CD8-positive, alpha-beta memory T cell (primary cell): ENCODE data around the gene SCARB1. TPM values are rescaled to one million over a fixed set of nuclear protein-coding genes. Genes with fewer than 3 reads are reported as not detected.

Experiments
- CTCF ChIA-PET: fragments of 350-600 bp; sonication (Branson Sonifier 250); formaldehyde crosslinking; loops from one replicate; lab custom pipeline; 2021; ENCODE audit warnings: antibody characterized with exemption; lab: Charles Lee
- POLR2A ChIA-PET: fragments of 350-600 bp; sonication (Branson Sonifier 250); formaldehyde crosslinking; loops from one replicate; lab custom pipeline; 2021; ENCODE audit warnings: antibody characterized with exemption; lab: Charles Lee
- DNase-seq, 5 donors: peaks; one replicate each; pipeline versions ENCODE4 v3.0.0 to v3.0.0-alpha.2; 2020 to 2022; ENCODE audit warnings: mixed read lengths in 1 of 5
- H3K27ac ChIP-seq: one replicate; pipeline ENCODE4 v1.7.0; 2013; ENCODE audit warnings: low read depth, mild to moderate bottlenecking, low read length, moderate library complexity
- H3K27me3 ChIP-seq: 2 replicates; pipeline ENCODE4 v1.7.0; 2013; ENCODE audit warnings: low read length, mild to moderate bottlenecking; ENCODE audit not compliant: insufficient read depth, poor library complexity, severe bottlenecking
- H3K36me3 ChIP-seq: 2 replicates; pipeline ENCODE4 v1.7.0; 2013; ENCODE audit warnings: mild to moderate bottlenecking, low read length, moderate library complexity; ENCODE audit not compliant: insufficient read depth
- H3K4me1 ChIP-seq: 2 replicates; pipeline ENCODE4 v1.7.0; 2013; ENCODE audit warnings: mild to moderate bottlenecking, low read length, moderate library complexity; ENCODE audit not compliant: insufficient read depth
- H3K4me3 ChIP-seq: 2 replicates; pipeline ENCODE4 v1.7.0; 2013; ENCODE audit warnings: mild to moderate bottlenecking, low read length
- H3K9me3 ChIP-seq: 2 replicates; pipeline ENCODE4 v1.7.0; 2013; ENCODE audit warnings: mild to moderate bottlenecking, low read length
- H3K27ac Mint-ChIP-seq, 8 donors: one replicate each; pipeline ENCODE4 v1.8.0; 2020 to 2021; ENCODE audit warnings: mixed read lengths in 8 of 8, mild to moderate bottlenecking in 6 of 8, inconsistent platforms in 3 of 8, moderate library complexity in 3 of 8
- H3K27me3 Mint-ChIP-seq, 2 donors: one replicate each; pipeline ENCODE4 v1.8.0; 2020 to 2021; ENCODE audit warnings: mixed read lengths in 2 of 2, mild to moderate bottlenecking in 1 of 2, moderate library complexity in 1 of 2
- H3K36me3 Mint-ChIP-seq, 3 donors: one replicate each; pipeline ENCODE4 v1.8.0; 2020 to 2021; ENCODE audit warnings: mixed read lengths in 3 of 3, inconsistent platforms in 1 of 3, mild to moderate bottlenecking in 1 of 3
- H3K4me1 Mint-ChIP-seq, 3 donors: one replicate each; pipeline ENCODE4 v1.8.0; 2020 to 2021; ENCODE audit warnings: mixed read lengths in 3 of 3, inconsistent platforms in 1 of 3, mild to moderate bottlenecking in 1 of 3
- H3K4me3 Mint-ChIP-seq, 7 donors: one replicate each; pipeline ENCODE4 v1.8.0; 2020 to 2021; ENCODE audit warnings: mixed read lengths in 7 of 7, mild to moderate bottlenecking in 6 of 7, moderate library complexity in 4 of 7, inconsistent platforms in 2 of 7
- H3K9me3 Mint-ChIP-seq, 5 donors: one replicate each; pipeline ENCODE4 v1.8.0; 2020 to 2022; ENCODE audit warnings: mixed read lengths in 5 of 5, mild to moderate bottlenecking in 3 of 5, moderate library complexity in 2 of 5, inconsistent platforms in 1 of 5
- polyA plus RNA-seq: library from polyadenylated mRNA; unstranded; fragments of 300-500 nt; fragmentation: Illumina TruSeq; gene quantifications from one replicate; pipeline ENCODE4 v1.2.3, GENCODE V29; 2021
- total RNA-seq, 2 experiments: library from RNA; stranded (reverse); gene quantifications; one replicate each; pipeline ENCODE4 v1.2.3, GENCODE V29; 2021

Gene SCARB1
- total and polyA plus RNA-seq, 3 experiments from 2014 or later = 3.6 to 21.6 (median 20.4) TPM

DNA sequence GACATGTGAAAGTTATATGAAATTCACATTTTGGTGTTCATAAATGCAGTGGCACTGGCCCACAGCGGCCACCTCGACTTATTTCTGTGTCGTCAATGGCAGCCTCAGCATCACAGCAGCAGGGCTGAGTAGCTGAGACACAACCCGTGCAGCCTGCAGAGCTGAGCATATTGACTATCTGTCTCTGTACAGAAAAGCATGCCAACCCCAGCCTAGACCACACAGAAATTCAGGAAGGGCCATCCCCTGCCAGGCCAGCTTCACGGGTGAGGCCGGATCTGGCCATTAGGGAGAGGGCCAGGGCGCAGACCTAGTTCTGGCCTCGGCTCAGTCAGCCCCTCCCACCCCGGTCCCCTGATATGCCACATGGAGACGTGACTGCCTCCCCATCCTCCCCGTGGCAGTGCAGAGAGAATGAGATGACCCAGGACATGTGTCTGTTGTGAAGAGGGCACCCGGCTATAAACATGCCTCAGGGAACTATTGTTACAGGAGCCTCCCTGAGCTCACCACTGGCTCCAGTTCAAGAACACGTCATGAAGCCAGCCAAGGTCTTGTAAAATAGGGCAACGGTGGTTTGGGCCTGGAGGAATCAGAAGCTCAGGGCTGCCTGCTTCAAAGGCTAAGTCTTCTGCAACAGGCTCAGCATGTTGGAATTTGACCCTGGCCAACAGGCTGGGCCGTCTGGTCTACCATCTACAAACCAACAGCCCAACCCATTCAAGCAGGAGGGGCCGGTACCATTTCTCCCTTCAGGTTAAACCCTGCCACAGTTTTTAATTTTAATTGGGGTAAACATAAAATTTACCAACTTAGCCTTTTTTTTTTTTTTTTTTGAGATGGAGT lies 25.5 kb downstream of the SCARB1 start:
- no peaks in the 10 kb centered on the region for H3K9me3 ChIP-seq
- Mint-ChIP-seq H3K4me3 (no peak overlapping the region), H3K9me3 (no peaks in the 10 kb centered on the region), H3K27me3 (peaks cover 0 to 3% of the 10 kb centered on the region in 2 donors), H3K36me3 (peaks cover 0 to 1% (median 0%) of the 10 kb centered on the region in 3 donors), H3K27ac (no peak overlapping the region), H3K4me1 (no peaks in the 10 kb centered on the region)
- no peaks in the 10 kb centered on the region for H3K4me1 ChIP-seq
- no peak overlapping the region for H3K27ac ChIP-seq
- H3K36me3 ChIP-seq = no peaks in the 10 kb centered on the region
- POLR2A ChIA-PET = no interaction called here
- CTCF ChIA-PET = no interaction called here
- no peak overlapping the region for H3K4me3 ChIP-seq
- DNase-seq = no peak
- H3K27me3 ChIP-seq = no peaks in the 10 kb centered on the region

DNA sequence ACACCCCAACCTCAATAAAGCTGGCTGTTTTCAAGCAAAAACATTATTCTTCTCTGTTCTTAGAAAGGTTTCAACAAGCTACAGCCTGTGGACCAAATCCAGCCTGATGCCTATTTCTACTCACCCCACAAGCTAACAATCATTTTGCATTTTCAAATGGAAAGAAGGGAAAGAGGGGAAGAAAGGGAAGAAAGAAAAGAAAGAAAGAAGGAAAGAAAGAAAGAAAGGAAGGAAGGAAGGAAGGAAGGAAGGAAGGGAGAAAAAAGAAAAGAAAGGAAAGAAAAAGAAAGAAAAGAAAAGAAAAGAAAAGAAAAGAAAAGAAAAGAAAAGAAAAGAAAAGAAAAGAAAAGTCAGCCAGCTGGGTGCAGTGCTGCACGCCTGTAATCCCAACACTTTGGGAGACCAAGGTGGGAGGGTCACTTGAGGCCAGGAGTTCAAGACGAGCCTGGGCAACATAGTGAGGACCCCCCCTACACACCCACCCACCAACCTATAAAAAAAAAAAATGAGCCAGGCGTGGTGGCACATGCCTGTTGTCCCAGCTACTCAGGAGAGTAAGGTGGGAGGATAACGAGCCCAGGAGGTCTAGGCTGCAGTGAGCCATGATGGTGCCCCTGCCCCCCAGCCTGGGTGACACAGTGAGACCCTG lies 26.3 kb downstream of the SCARB1 start:
- Histone ChIP-seq H3K4me1 (no peaks in the 10 kb centered on the region), H3K4me3 (no peak overlapping the region), H3K27ac (no peak overlapping the region), H3K27me3 (no peaks in the 10 kb centered on the region), H3K9me3 (no peaks in the 10 kb centered on the region), H3K36me3 (no peaks in the 10 kb centered on the region)
- ChIA-PET CTCF (no interaction called here), POLR2A (no interaction called here)
- DNase-seq = no peak
- Mint-ChIP-seq H3K36me3 (peaks cover 0 to 1% (median 0%) of the 10 kb centered on the region in 3 donors), H3K9me3 (no peaks in the 10 kb centered on the region), H3K4me1 (no peaks in the 10 kb centered on the region), H3K27ac (no peak overlapping the region), H3K27me3 (peaks cover 0 to 3% of the 10 kb centered on the region in 2 donors), H3K4me3 (no peak overlapping the region)

- H3K4me1 Mint-ChIP-seq = no peaks in the 10 kb centered on the region
- H3K36me3 Mint-ChIP-seq = peaks cover 0 to 1% (median 0%) of the 10 kb centered on the region in 3 donors
- Histone ChIP-seq H3K4me3 (no peak overlapping the region), H3K27ac (no peak overlapping the region), H3K9me3 (no peaks in the 10 kb centered on the region), H3K4me1 (no peaks in the 10 kb centered on the region), H3K36me3 (no peaks in the 10 kb centered on the region), H3K27me3 (no peaks in the 10 kb centered on the region)
- peaks cover 0 to 3% of the 10 kb centered on the region in 2 donors for H3K27me3 Mint-ChIP-seq
- H3K27ac Mint-ChIP-seq = no peak overlapping the region
- no peaks in the 10 kb centered on the region for H3K9me3 Mint-ChIP-seq
- POLR2A ChIA-PET = no interaction called here
- no peak overlapping the region for H3K4me3 Mint-ChIP-seq
- no peak for DNase-seq
- CTCF ChIA-PET = no interaction called here
Measured at GRCh38 chr12:124836759-124837158, 26.9 kb downstream of the SCARB1 start.

GRCh38 chr12:124835656-124836410 lies 27.8 kb downstream of the SCARB1 start:
- ChIA-PET POLR2A (no interaction called here), CTCF (no interaction called here)
- Mint-ChIP-seq H3K27me3 (peaks cover 0 to 3% of the 10 kb centered on the region in 2 donors), H3K4me3 (no peak overlapping the region), H3K9me3 (no peaks in the 10 kb centered on the region), H3K4me1 (no peaks in the 10 kb centered on the region), H3K36me3 (peaks cover 0 to 1% (median 0%) of the 10 kb centered on the region in 3 donors), H3K27ac (peak overlapping the region in 1 of 8 donors; percentile 35)
- no peaks in the 10 kb centered on the region for H3K9me3 ChIP-seq
- H3K27me3 ChIP-seq = no peaks in the 10 kb centered on the region
- no peak for DNase-seq
- H3K36me3 ChIP-seq = no peaks in the 10 kb centered on the region
- no peak overlapping the region for H3K27ac ChIP-seq
- no peaks in the 10 kb centered on the region for H3K4me1 ChIP-seq
- no peak overlapping the region for H3K4me3 ChIP-seq

DNA sequence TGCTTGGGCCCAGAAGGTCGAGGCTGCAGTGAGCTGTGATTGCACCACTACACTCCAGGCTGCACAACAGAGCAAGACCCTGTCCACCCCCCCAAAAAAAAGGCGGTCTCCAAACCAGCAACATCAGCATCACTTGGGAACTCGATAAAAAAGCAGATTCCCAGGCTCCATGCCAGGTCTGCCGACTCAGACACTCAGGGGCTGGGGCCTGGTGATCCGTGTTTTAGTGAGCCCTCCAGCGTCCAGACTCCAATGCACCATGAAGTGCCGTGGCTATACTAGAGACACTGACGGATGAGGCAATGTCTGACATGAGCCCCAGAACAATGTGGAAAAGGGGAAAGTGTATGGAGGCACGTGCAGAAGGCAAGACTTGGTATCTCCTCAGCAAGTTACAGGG lies 28.8 kb downstream of the SCARB1 start:
- ChIA-PET CTCF (no interaction called here), POLR2A (no interaction called here)
- Histone ChIP-seq H3K9me3 (no peaks in the 10 kb centered on the region), H3K36me3 (no peaks in the 10 kb centered on the region), H3K27ac (no peak overlapping the region), H3K27me3 (no peaks in the 10 kb centered on the region), H3K4me1 (no peaks in the 10 kb centered on the region), H3K4me3 (no peak overlapping the region)
- Mint-ChIP-seq H3K4me1 (no peaks in the 10 kb centered on the region), H3K27ac (no peak overlapping the region), H3K4me3 (no peak overlapping the region), H3K27me3 (peaks cover 0 to 2% of the 10 kb centered on the region in 2 donors), H3K9me3 (peaks cover 0 to 5% (median 0%) of the 10 kb centered on the region in 5 donors), H3K36me3 (peaks cover 0 to 7% (median 1%) of the 10 kb centered on the region in 3 donors)
- no peak for DNase-seq

DNA sequence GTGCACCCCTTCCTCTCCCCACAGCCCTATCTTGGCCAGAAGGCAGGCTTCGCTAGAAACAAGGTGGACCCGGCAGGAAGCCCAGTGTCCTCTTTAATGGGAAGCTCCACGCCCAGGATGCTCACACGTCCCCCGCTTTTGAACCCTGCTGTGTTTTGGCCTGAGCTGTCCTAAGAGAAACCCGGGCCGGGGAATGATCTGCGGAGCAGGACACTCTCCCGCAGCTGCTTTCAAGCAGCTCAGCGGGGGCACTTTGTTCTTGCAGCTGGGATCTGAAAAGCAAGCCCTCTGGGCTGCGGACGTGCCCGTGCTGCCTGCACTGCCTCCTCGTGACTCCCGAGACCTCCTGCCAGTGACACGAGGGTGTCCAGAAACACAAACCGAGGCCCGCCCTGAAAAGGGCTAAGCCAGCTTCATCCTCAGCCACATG lies 30.0 kb downstream of the SCARB1 start:
- Histone ChIP-seq H3K36me3 (no peaks in the 10 kb centered on the region), H3K4me3 (no peak overlapping the region), H3K27me3 (no peaks in the 10 kb centered on the region), H3K27ac (no peak overlapping the region), H3K9me3 (no peaks in the 10 kb centered on the region), H3K4me1 (no peaks in the 10 kb centered on the region)
- Mint-ChIP-seq H3K4me3 (no peak overlapping the region), H3K27me3 (peaks cover 0 to 2% of the 10 kb centered on the region in 2 donors), H3K9me3 (peaks cover 0 to 6% (median 0%) of the 10 kb centered on the region in 5 donors), H3K27ac (no peak overlapping the region), H3K4me1 (no peaks in the 10 kb centered on the region), H3K36me3 (peaks cover 0 to 8% (median 1%) of the 10 kb centered on the region in 3 donors)
- DNase-seq = no peak
- ChIA-PET POLR2A (no interaction called here), CTCF (no interaction called here)

DNA sequence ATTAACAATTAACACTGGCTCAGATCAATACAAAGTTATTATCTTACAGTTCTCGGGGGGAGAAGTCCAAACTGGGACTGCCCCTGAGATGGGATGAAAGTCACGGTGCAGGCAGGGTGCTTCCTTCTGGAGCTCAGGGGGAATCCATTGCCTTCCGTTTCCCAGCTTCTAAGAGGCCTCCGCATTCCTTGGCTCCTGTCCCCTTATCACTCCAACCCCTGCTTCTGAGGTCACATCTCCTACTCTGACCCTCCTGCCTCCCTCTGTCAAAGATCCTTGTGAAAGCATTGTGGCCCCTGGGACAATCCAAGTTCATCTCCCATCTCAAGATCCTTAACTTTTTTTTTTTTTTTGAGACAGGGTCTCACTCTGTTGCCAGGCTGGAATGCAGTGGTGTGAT lies 30.8 kb downstream of the SCARB1 start:
- ChIA-PET POLR2A (no interaction called here), CTCF (no interaction called here)
- Mint-ChIP-seq H3K9me3 (peaks cover 0 to 6% (median 0%) of the 10 kb centered on the region in 5 donors), H3K4me1 (no peaks in the 10 kb centered on the region), H3K4me3 (no peak overlapping the region), H3K36me3 (peaks cover 0 to 8% (median 1%) of the 10 kb centered on the region in 3 donors), H3K27me3 (peaks cover 0 to 2% of the 10 kb centered on the region in 2 donors), H3K27ac (peak overlapping the region in 1 of 8 donors; percentile 74)
- no peak for DNase-seq
- H3K27ac ChIP-seq = no peak overlapping the region
- no peaks in the 10 kb centered on the region for H3K9me3 ChIP-seq
- H3K4me1 ChIP-seq = no peaks in the 10 kb centered on the region
- no peaks in the 10 kb centered on the region for H3K27me3 ChIP-seq
- no peak overlapping the region for H3K4me3 ChIP-seq
- no peaks in the 10 kb centered on the region for H3K36me3 ChIP-seq
